GM18861 (cell line): ENCODE data around the gene ATXN2.
"Not testable (repeated sequence)": the region's sequence is repeated elsewhere in the genome, so short reads cannot be mapped to it uniquely, and the experiment has no call there.

ENCODE experiments used
- ATAC-seq: cut with Tn5 transposase; IDR thresholded peaks from one replicate; pipeline ENCODE4 v1.9.1; 2021; ENCODE audit not compliant: unreplicated experiment

Gene ATXN2

GRCh38 chr12:111407377-111408115 is 191.6 kb downstream of the ATXN2 start:
- ATAC-seq: no peak

- no peak for ATAC-seq
Observed at GRCh38 chr12:111406474-111407376, 192.4 kb downstream of the ATXN2 start.

GRCh38 chr12:111405859-111406473 is 193.1 kb downstream of the ATXN2 start, which contains the start of gene SH2B3:
TSS of gene SH2B3 (plus strand) at chr12:111405923. CDS start at chr12:111418146, 12,223 bp downstream.
- ATAC-seq: no peak

GRCh38 chr12:111405149-111405858 is 193.8 kb downstream of the ATXN2 start:
- ATAC-seq: peak; percentile 49

GRCh38 chr12:111404362-111405148 is 194.6 kb downstream of the ATXN2 start:
- ATAC-seq: no peak

GRCh38 chr12:111402490-111402824 is 196.7 kb downstream of the ATXN2 start:
- ATAC-seq: not testable (repeated sequence)
